AG04449 (cell line): ENCODE results near the gene PCDHGA8.
"Not testable (repeated sequence)": the region's sequence is repeated elsewhere in the genome, so short reads cannot be mapped to it uniquely, and the experiment has no call there.

Experiments
- CTCF ChIA-PET: fragments of 350-600 bp; formaldehyde crosslinking; extraction: SDS; loops from one replicate; lab custom pipeline; 2021; ENCODE audit warnings: antibody characterized with exemption; lab: Yijun Ruan, JAX
- POLR2A ChIA-PET: fragments of 400-600, 350-600 bp; formaldehyde crosslinking; extraction: SDS; loops from one replicate; lab custom pipeline; 2020; ENCODE audit warnings: antibody characterized with exemption, inconsistent platforms; lab: Yijun Ruan, JAX
- DNase-seq: peaks from one replicate; pipeline ENCODE4 v3.0.0-alpha.2; 2010; ENCODE audit warnings: low read depth, low spot score
- H3K4me3 ChIP-seq: 2 replicates; pipeline ENCODE4 v1.5.1; 2011; ENCODE audit warnings: low read depth, mild to moderate bottlenecking, control low read depth, low read length
- CTCF ChIP-seq: IDR thresholded peaks from one replicate; pipeline ENCODE4 v1.5.1; 2011; ENCODE audit warnings: mild to moderate bottlenecking, moderate library complexity, low read length, control low read depth, inconsistent platforms; ENCODE audit not compliant: insufficient read depth; ENCODE audit errors: missing control alignments

The PCDHGA8 gene

GRCh38 chr5:141392429-141393198, at the start of gene PCDHGA8:
Gene PCDHGA8, plus strand, starts transcription at chr5:141392633. Its CDS starts 181 bp downstream, at chr5:141392814.
- no peak for DNase-seq
- POLR2A ChIA-PET = no interaction called here
- TF ChIP-seq CTCF = no peak
- CTCF ChIA-PET = interaction anchor here (0.7 to 8.4 kb wide), 9 partner anchors 11 to 174 kb away, joined by 3 to 77 read pairs (median 5); partner anchors contain the start of genes PCDHGA10, PCDHGA6, PCDHGB1 and PCDHGB6
- 0 out of 2 replicates have a peak within 1 kb of the TSS, but pooled peaks have one; percentile 1 for H3K4me3 ChIP-seq

GRCh38 chr5:141342773-141343172, 49.7 kb upstream of the PCDHGA8 start:
- H3K4me3 ChIP-seq = no peak overlapping the region
- ChIA-PET POLR2A (no interaction called here), CTCF (interaction anchor here (0.7 to 10.4 kb wide), 19 partner anchors 8 to 226 kb away, joined by 3 to 134 read pairs (median 5); partner anchors contain the start of genes PCDHGA1, PCDHGA10, PCDHGA4 and PCDHGA9)
- DNase-seq = no peak
- TF ChIP-seq CTCF = no peak

GRCh38 chr5:141343242-141343952, 49.0 kb upstream of the PCDHGA8 start, which contains the start of gene PCDHGA3:
Gene PCDHGA3, plus strand, starts transcription at chr5:141343829. Its CDS starts 205 bp downstream, at chr5:141344034.
- POLR2A ChIA-PET = no interaction called here
- DNase-seq = no peak
- H3K4me3 ChIP-seq = peak within 1 kb of the TSS; percentile 43
- no peak for TF ChIP-seq CTCF
- CTCF ChIA-PET = interaction anchor here (0.7 to 10.4 kb wide), 24 partner anchors 9 to 232 kb away, joined by 3 to 134 read pairs (median 4); partner anchors contain the start of genes PCDHGA1, PCDHGA11, PCDHGA4 and PCDHGA5

- no peak for TF ChIP-seq CTCF
- peak overlapping the region; percentile 43 for H3K4me3 ChIP-seq
- DNase-seq = no peak
- CTCF ChIA-PET = interaction anchor here (0.9 to 10.4 kb wide), 20 partner anchors 9 to 231 kb away, joined by 3 to 134 read pairs (median 4); partner anchors contain the start of genes PCDHGA1, PCDHGA11, PCDHGA4 and PCDHGA5
- POLR2A ChIA-PET = no interaction called here
These were observed 48.4 kb upstream of the PCDHGA8 start for GRCh38 chr5:141343953-141344463.

- POLR2A ChIA-PET = no interaction called here
- DNase-seq = no peak
- H3K4me3 ChIP-seq = no peak overlapping the region
- CTCF ChIA-PET = interaction anchor here (1.1 to 10.4 kb wide), 4 partner anchors 13 to 221 kb away, joined by 3 to 134 read pairs (median 18); no protein-coding TSS in a partner anchor
- no peak for TF ChIP-seq CTCF
These were observed 47.1 kb upstream of the PCDHGA8 start for GRCh38 chr5:141345327-141345726.

- H3K4me3 ChIP-seq, DNase-seq, POLR2A ChIA-PET: not testable (repeated sequence)
- CTCF ChIA-PET = interaction anchor here (1.1 to 10.4 kb wide), 5 partner anchors 10 to 228 kb away, joined by 3 to 134 read pairs (median 4); no protein-coding TSS in a partner anchor
These were observed 46.4 kb upstream of the PCDHGA8 start for GRCh38 chr5:141346017-141346416.
